ENCODE measurements around the gene ITGB5. TPM values are rescaled to one million over a fixed set of nuclear protein-coding genes. Genes with fewer than 3 reads are reported as not detected.

Gene ITGB5, protein sequence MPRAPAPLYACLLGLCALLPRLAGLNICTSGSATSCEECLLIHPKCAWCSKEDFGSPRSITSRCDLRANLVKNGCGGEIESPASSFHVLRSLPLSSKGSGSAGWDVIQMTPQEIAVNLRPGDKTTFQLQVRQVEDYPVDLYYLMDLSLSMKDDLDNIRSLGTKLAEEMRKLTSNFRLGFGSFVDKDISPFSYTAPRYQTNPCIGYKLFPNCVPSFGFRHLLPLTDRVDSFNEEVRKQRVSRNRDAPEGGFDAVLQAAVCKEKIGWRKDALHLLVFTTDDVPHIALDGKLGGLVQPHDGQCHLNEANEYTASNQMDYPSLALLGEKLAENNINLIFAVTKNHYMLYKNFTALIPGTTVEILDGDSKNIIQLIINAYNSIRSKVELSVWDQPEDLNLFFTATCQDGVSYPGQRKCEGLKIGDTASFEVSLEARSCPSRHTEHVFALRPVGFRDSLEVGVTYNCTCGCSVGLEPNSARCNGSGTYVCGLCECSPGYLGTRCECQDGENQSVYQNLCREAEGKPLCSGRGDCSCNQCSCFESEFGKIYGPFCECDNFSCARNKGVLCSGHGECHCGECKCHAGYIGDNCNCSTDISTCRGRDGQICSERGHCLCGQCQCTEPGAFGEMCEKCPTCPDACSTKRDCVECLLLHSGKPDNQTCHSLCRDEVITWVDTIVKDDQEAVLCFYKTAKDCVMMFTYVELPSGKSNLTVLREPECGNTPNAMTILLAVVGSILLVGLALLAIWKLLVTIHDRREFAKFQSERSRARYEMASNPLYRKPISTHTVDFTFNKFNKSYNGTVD
- polyA plus RNA-seq = 0.69 TPM

DNA sequence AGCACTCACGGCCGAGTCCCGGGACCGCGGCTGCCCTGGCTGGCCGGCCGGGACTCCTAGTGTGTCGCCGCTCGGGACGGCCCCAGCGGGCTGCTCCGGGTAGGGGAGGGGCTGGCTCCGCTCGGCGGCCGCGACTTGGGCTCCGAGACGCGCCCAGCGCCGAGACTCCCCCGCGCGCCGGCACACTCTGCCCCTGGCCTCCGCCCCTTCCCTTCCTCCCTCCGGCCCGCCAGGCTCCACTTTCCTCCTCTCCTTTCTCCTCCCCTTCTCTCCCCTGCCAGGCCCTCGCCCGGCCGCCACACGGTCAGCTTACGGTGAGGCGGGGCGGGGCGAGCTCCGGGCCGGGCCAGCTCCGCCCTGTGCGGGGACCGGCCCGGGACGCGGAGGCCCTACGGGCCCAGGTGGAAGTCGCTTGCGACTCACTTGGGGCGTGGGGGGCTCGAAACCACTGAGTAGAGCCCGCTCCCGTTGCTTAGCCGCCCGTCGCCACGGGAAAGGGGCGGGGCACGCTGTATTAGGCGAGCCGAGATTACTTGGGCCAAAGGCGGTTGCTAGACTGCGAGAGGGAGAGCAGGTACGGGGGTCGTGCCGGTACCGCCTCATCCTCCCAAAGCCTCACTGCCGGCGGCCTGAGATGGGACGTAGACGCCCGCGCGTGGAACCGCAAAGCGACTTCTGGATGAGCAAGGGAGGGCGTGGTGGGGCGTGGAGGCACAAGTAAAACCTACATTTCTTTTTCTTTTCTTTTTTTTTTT is at the start of gene ITGB5:
Gene ITGB5 (minus strand): TSS at position 189 of the 755 bp plus-strand sequence. CDS start 365 bp downstream, outside the sequence.
- Mint-ChIP-seq H3K36me3 (no peaks in the 10 kb centered on the region), H3K4me3 (peak within 1 kb of the TSS; percentile 48 to 81 (median 76)), H3K9me3 (no peaks in the 10 kb centered on the region), H3K4me1 (peaks cover 5 to 9% (median 8%) of the 10 kb centered on the region in 3 donors), H3K27ac (no peak within 1 kb of the TSS), H3K27me3 (peaks cover 27% of the 10 kb centered on the region)

DNA sequence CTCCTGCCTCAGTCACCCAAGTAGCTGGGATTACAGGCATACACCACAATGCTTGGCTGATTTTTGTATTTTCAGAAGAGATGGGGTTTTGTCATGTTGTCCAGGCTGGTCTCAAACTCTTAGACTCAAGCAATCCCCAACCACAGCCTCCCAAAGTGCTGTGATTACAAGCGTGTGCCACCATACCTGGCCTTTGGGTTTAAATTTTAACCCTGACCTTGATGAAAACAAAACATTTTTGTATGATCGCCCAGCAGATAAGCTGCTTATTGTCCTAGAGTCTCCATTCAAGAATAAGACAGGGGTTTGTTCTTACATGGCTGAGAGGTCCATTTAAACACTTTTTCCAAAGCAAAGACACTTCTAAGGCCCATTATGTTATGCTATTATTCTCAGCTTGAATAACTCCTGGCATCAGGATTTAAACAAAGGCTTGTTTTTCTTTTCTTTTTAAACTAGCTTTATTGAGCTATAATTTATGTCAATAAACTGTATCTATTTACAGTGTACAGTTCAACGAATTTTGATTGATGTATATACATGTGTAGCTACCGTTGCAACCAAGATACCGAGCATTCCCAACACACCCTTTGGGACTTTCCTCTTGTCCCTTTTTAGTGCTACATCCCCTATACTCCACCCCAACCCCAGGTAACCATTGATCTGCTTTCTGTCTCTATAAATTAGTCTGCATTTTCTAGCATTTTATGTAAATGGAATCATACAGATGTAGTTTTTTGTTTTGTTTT is 48.8 kb upstream of the ITGB5 start:
- Mint-ChIP-seq H3K27ac (no peak overlapping the region), H3K9me3 (peaks cover 0 to 3% (median 0%) of the 10 kb centered on the region in 3 donors), H3K4me3 (no peak overlapping the region), H3K27me3 (peaks cover 15% of the 10 kb centered on the region), H3K4me1 (no peaks in the 10 kb centered on the region), H3K36me3 (peaks cover 2% of the 10 kb centered on the region)

DNA sequence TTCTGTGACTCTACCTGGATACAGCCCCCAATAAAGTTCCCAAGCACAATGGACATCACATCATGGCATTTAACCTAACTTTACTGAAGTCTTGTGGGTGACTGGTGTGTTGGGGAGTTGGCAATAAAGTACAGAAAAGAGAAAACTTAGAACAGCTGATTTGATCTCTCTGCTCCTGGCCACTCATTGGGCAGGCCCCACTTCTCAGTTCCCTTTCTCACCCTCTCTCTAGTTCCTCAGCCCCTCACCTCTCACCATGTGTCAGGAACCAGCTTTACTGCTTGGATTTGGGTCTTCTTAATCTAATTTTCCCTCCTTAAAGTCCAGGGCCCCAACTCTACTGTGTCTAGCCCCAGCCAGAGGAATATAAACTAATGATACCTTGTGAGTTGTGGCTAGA is 48.1 kb upstream of the ITGB5 start:
- Mint-ChIP-seq H3K36me3 (peaks cover 2% of the 10 kb centered on the region), H3K27ac (peak overlapping the region in 1 of 3 donors; percentile 9), H3K27me3 (peaks cover 13% of the 10 kb centered on the region), H3K9me3 (peaks cover 0 to 3% (median 0%) of the 10 kb centered on the region in 3 donors), H3K4me1 (no peaks in the 10 kb centered on the region), H3K4me3 (no peak overlapping the region)

DNA sequence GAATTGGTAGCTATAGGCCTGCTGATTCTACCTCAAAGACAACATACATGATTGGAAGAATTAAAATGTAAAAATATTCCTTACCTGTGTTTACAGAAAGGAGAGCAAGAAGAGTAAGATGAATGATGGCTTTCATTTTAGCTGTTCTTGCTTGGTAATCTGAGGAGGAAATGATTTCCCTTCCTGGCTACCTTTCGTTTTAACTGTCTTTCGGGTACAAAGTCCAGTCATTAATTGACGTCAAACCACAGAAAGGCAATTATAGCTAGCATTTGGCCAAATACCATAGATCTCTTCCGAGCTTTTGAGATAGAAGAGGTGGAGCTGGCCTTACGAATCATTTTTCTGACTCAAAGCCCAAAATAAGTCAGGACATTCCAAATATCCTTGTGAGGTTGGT is 47.4 kb upstream of the ITGB5 start, which contains the start of gene MUC13:
Gene MUC13 (minus strand): TSS at position 175 of the 400 bp plus-strand sequence. CDS start 39 bp downstream, at position 136.
- H3K4me1 Mint-ChIP-seq = no peaks in the 10 kb centered on the region
- H3K27me3 Mint-ChIP-seq = peaks cover 13% of the 10 kb centered on the region
- H3K9me3 Mint-ChIP-seq = peaks cover 0 to 3% (median 0%) of the 10 kb centered on the region in 3 donors
- H3K4me3 Mint-ChIP-seq = no peak within 1 kb of the TSS
- H3K36me3 Mint-ChIP-seq = peaks cover 2% of the 10 kb centered on the region
- H3K27ac Mint-ChIP-seq = peak within 1 kb of the TSS in 1 of 3 donors; percentile 9

DNA sequence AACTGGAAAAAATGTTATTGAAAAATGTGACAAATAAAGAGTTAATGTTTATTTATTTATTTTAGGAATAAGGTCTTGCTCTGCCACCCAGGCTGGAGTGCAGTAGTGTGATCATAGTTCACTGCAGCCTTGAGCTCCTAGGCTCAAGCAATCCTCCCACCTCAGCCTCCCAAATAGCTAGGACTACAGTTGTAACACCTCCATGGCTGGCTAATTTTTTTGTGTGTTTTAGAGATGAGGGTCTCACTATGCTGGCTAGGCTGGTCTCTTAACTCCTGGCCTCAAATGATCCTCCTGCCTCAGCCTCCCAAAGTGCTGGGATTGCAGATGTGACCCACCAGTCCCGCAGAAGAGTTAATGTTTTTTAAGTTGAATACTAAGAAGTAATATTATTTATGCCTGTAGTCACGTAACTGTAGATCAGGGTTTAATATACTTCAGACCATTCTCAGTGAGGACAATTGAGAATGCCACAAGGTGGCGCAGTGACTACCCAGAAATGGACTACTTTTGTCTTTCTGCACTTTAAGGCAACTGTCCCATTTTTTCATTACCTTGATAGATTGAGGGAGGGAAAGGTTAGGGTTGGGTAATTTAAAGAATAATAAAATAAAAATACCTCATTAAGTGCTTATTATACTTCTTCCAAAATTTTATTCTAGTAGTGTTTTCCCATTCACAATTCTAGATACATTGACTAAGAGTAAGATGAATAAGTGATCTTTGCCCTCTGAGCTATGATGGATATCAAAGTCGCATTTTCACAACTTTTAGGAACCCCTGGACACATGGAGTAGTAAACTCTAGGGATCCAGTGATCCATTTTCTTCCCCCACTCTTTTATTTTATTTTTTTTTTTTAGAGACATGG is 41.4 kb upstream of the ITGB5 start:
- Mint-ChIP-seq H3K27me3 (peaks cover 5% of the 10 kb centered on the region), H3K36me3 (peaks cover 2% of the 10 kb centered on the region), H3K27ac (peak overlapping the region in 1 of 3 donors; percentile 9), H3K4me3 (no peak overlapping the region), H3K4me1 (peaks cover 0 to 2% (median 2%) of the 10 kb centered on the region in 3 donors), H3K9me3 (no peaks in the 10 kb centered on the region)

DNA sequence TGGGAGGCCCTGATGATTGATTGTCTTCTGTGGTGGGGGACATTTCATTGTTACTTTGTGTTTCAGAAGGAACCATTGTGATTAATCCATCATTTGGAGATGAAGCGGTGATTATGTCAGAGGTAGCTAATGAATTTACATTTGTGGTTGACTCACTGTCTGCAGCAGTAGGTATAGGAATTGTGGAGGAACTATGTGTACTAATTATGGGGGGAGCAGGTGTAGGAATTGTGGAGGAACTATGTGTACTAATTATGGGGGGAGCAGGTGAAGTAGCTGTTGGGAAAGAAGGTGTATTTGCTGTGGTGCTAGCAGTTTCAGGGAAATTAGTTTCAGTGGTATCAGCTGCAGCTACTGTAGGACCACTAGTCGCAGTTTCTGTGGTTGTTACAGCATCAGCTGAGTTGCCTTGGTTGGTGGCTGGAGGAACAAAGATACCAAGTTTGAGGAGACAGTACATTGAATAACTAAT is 40.4 kb upstream of the ITGB5 start:
- H3K4me3 Mint-ChIP-seq = no peak overlapping the region
- H3K4me1 Mint-ChIP-seq = peaks cover 0 to 2% (median 2%) of the 10 kb centered on the region in 3 donors
- H3K27ac Mint-ChIP-seq = no peak overlapping the region
- peaks cover 7% of the 10 kb centered on the region for H3K27me3 Mint-ChIP-seq
- H3K36me3 Mint-ChIP-seq = peaks cover 2% of the 10 kb centered on the region
- H3K9me3 Mint-ChIP-seq = no peaks in the 10 kb centered on the region

DNA sequence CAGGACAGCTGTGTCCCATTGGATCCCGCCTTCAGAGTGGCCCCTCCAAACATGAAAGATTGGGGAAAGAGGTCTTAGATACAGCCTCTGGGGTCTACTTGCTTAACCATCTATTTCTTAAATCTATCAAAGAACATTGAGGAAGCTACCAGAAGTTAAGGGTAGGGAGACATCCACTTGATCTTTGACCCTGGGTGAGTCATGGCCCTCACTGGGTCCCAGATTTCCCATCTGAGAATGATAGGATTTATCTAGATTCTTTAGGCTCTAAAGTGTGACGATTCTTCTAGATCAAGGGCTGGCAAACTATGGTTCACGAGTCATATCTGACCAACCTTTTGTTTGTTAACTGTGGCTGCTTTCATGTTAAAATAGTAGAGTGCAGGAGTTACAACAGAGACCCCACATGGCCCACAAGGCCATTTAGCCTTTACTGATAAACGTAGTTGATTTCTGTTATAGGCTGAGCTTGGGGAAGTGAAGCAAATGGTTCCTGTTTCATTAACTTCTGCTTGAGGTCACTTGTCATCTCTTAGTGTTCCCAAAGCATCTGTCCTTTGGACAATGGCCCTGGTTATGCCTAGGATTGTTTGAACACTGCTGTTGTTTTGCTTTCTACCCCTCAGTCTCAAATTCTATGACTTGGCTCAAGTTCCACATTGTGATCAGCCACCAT is 39.4 kb upstream of the ITGB5 start:
- Mint-ChIP-seq H3K4me3 (no peak overlapping the region), H3K27me3 (peaks cover 7% of the 10 kb centered on the region), H3K36me3 (peaks cover 2% of the 10 kb centered on the region), H3K4me1 (peaks cover 0 to 2% (median 2%) of the 10 kb centered on the region in 3 donors), H3K27ac (no peak overlapping the region), H3K9me3 (no peaks in the 10 kb centered on the region)

DNA sequence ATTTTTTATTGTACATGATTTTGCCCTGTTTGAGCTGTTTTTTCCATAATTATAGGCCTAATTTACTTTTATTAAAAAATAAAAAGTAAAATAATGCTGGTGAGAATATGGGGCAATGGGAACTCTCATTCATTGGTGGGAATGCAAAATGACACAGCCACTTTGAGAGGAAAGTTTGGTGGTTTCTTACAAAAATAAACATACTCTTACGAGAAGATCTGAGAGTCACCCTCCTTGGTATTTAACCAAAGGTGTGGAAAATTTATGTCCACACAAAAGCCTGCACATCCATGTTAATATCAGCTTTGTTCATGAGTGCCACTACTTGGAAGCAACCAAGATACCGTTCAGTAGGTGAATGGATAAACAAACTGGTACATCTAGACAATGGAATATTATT is 37.6 kb upstream of the ITGB5 start:
- H3K4me3 Mint-ChIP-seq = no peak overlapping the region
- H3K27ac Mint-ChIP-seq = no peak overlapping the region
- H3K9me3 Mint-ChIP-seq = no peaks in the 10 kb centered on the region
- H3K27me3 Mint-ChIP-seq = peaks cover 6% of the 10 kb centered on the region
- peaks cover 2% of the 10 kb centered on the region for H3K36me3 Mint-ChIP-seq
- peaks cover 0 to 2% (median 2%) of the 10 kb centered on the region in 3 donors for H3K4me1 Mint-ChIP-seq

DNA sequence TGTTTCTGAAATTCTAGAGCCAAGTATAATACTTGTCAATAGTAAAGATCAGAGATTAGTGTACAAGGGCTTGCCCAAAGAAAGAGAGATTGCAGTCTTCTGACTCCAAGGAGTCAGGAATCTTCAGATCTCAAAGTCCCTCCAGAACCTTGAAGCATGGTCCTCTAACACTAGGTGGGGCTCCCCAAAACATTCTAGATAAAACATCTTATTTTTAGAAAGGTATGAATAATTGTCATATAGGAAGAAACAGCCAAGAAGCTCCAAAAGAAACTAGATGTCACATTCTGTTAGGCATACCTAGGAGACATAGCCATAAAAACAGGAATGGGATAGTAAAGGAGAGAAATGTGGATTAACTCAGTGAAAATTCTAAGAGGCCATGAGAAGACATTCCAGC is 36.7 kb upstream of the ITGB5 start:
- no peak overlapping the region for H3K4me3 Mint-ChIP-seq
- peaks cover 6% of the 10 kb centered on the region for H3K27me3 Mint-ChIP-seq
- peaks cover 0 to 2% (median 2%) of the 10 kb centered on the region in 3 donors for H3K4me1 Mint-ChIP-seq
- H3K27ac Mint-ChIP-seq = no peak overlapping the region
- H3K9me3 Mint-ChIP-seq = no peaks in the 10 kb centered on the region
- H3K36me3 Mint-ChIP-seq = peaks cover 2% of the 10 kb centered on the region

DNA sequence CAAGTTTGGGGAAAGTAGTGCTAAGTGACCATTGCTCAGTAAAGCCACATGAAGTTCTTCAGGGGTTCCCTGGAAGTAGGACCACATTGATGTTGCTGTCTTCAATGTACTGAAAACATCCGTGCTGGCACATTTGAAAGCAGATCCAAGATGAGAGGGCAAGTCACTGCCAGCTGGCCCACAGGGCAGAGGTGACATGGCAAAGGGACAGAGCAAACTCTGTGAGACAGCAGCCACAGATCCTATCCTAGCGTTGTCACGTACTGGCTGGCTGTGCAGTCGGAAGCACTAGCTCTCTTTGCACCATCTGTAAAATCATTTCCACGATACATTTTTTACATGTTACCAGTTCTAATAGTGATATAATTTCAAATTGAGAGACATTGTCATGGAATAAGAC is 33.6 kb upstream of the ITGB5 start:
- Mint-ChIP-seq H3K36me3 (peaks cover 3% of the 10 kb centered on the region), H3K9me3 (no peaks in the 10 kb centered on the region), H3K27ac (no peak overlapping the region), H3K4me3 (no peak overlapping the region), H3K4me1 (no peaks in the 10 kb centered on the region), H3K27me3 (peaks cover 17% of the 10 kb centered on the region)

DNA sequence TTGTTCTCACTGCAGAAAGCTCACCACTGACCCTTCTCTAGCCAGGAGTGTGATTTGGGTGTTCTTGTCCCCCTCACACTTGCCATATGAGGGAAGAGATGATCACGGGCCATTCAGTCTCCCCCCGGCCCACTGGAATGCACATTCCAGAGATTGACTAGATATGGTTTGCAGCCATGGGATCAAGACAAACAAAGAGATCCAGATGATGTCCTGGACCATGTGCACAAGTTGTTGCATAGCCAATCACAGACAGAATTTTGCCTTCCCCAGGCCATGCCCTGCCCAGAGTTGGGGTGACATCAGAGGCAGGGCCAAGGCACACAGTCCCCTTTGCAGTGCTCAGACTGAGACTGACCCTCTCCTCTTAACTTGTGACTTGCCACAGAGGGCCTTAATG is 32.6 kb upstream of the ITGB5 start:
- H3K27ac Mint-ChIP-seq = no peak overlapping the region
- H3K27me3 Mint-ChIP-seq = peaks cover 19% of the 10 kb centered on the region
- no peaks in the 10 kb centered on the region for H3K9me3 Mint-ChIP-seq

DNA sequence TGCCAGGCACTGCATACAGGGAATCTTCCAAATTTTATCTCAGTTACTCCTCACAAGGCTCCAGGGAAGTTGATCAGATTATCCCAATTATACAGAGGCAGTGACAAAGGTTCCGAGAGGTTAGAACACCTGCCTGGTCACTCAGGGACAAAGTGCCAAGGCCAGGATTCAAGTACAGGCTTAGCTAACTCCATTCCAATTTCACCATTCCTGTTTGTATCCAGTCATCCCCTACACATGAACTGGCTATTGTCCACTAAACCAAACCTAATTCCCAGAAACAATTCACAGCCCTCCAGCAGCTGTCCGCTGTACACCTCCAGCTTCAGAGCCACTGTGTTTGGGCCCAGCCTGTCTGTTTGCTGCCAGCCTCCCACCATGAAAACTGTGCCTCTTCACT is 31.4 kb upstream of the ITGB5 start:
- no peaks in the 10 kb centered on the region for H3K9me3 Mint-ChIP-seq
- peaks cover 23% of the 10 kb centered on the region for H3K27me3 Mint-ChIP-seq
- H3K4me1 Mint-ChIP-seq = no peaks in the 10 kb centered on the region
- H3K36me3 Mint-ChIP-seq = peaks cover 3% of the 10 kb centered on the region
- no peak overlapping the region for H3K27ac Mint-ChIP-seq
- no peak overlapping the region for H3K4me3 Mint-ChIP-seq

More for the DNA sequence above, 32.6 kb upstream of the ITGB5 start:
- peaks cover 3% of the 10 kb centered on the region for H3K36me3 Mint-ChIP-seq
- no peak overlapping the region for H3K4me3 Mint-ChIP-seq
- no peaks in the 10 kb centered on the region for H3K4me1 Mint-ChIP-seq

DNA sequence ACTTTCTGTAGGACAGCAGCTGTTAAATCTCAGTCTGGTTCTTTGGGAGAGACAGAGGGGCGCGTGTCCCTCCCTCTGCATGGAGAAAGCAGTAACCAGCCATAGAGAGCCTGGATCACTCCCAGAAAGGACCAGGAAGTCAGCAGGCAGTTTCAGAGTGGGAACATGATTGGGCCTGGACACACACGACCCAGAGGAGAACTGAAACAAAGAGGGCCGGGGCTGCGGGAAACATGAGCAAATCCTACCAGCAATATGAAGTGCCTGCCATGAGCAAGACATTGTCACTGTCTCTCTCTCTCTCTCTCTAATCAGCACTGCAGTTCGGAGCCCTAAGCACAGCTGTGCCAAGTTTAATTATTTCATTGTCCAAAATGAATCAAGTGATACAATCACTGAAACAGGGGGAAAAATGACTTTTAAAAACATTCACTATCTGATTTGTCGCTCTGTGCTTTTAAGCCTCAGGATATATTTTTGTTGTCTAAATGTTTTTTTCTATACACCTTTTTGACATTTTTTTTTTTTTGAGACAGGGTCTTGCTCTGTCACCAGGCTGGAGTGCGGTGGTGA is 29.8 kb upstream of the ITGB5 start:
- H3K9me3 Mint-ChIP-seq = no peaks in the 10 kb centered on the region
- H3K4me1 Mint-ChIP-seq = no peaks in the 10 kb centered on the region
- H3K36me3 Mint-ChIP-seq = peaks cover 3% of the 10 kb centered on the region
- H3K4me3 Mint-ChIP-seq = no peak overlapping the region
- no peak overlapping the region for H3K27ac Mint-ChIP-seq
- H3K27me3 Mint-ChIP-seq = peaks cover 26% of the 10 kb centered on the region

Measured in IgD-negative memory B cell (primary cell).